Erythroblast (primary cell): ENCODE results near the gene CCDC102A.

ENCODE experiments used
- GATA1 ChIP-seq: IDR thresholded peaks from 2 replicates; pipeline ENCODE4 v1.6.1; 2011; ENCODE audit warnings: low read depth, mild to moderate bottlenecking, control low read depth, low read length, moderate library complexity
- POLR2A ChIP-seq: IDR thresholded peaks from 2 replicates; pipeline ENCODE4 v1.6.1; 2011; ENCODE audit warnings: mild to moderate bottlenecking, low read length

GRCh38 chr16:57568173-57568678 is 31.9 kb upstream of the CCDC102A start:
- no peak for TF ChIP-seq POLR2A
- TF ChIP-seq GATA1: no peak
